ENCODE results near the gene C4orf51. TPM values are rescaled to one million over a fixed set of nuclear protein-coding genes. Genes with fewer than 3 reads are reported as not detected.

The C4orf51 gene
- total and polyA plus RNA-seq, 2 of the 4 experiments (the other 2 are of a cell fraction): not detected

DNA sequence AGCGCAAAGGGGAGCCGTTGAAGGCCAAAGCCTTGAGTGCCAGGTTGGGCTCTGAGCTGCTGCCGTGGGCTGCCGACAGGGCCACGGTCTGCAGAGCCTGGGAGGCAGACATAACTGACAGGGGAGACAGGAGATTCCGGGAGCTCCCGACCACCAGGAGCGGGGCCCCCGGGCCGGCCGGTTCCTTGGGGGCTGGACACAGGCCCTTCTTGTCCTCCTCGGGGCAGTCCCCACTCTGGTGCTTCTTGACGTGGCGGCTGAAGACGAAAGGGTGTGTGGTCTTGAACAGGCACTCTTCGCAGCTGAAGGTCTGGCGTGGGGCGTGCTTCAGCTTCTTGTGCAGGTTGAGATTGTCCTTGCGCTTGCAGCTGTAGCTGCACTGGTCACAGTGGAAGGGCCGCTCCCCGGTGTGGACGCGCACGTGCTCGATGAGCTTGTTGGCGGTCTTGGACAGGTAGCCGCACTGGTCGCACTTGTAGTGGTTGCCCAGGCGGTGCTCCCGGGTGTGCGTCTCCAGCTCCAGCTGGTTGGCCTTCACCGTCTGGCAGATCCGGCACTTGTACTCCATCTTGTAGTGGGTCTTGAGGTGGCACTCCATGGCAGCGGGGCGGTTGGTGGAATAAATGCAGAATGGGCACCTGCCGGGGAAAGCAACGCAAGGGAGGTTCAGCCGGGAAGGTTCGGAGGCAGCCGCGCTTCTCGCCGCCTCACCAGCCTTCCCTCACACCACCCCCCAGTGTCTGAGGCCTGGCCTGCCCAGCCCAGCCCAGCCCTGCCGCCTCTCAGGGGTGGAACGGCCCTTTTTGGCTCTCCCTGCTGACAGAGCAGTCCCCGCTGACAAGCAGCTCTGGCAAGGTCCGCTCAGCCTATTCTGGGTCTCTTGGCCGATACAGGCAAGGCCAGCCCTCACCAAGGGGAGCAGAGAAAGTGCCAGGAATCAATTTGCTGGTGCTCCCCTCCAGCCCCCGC lies 81.3 kb downstream of the C4orf51 start:
- Histone ChIP-seq H3K36me3 (ENCODE audit: control insufficient read depth, insufficient read depth, low read length) (peaks cover 39% of the 10 kb centered on the region), H2AK5ac (ENCODE audit: low read depth, low read length) (no peak overlapping the region), H3K9me3 (ENCODE audit: control insufficient read depth, insufficient read depth, low read length) (no peaks in the 10 kb centered on the region), H2AFZ (replicated peaks; ENCODE audit: low read length, poor library complexity) (no peak overlapping the region), H4K5ac (ENCODE audit: low read depth, low read length) (no peak overlapping the region), H4K20me1 (ENCODE audit: insufficient read depth, low read length) (no peaks in the 10 kb centered on the region), H3K4me3 (ENCODE audit: insufficient read depth, low read depth, low read length) (no peak overlapping the region), H3K4ac (ENCODE audit: low read depth, low read length) (no peak overlapping the region), H3K9me1 (ENCODE audit: insufficient read depth, low read length) (peaks cover 10% of the 10 kb centered on the region), H3K18ac (ENCODE audit: low read depth, low read length) (no peak overlapping the region), H4K91ac (ENCODE audit: insufficient read depth, low read depth, low read length) (no peak overlapping the region), H3K27ac (ENCODE audit: insufficient read depth, low read length) (no peak overlapping the region), H3K4me2 (ENCODE audit: low read depth, low read length) (no peak overlapping the region), H3K79me1 (ENCODE audit: low read depth in 1 of 2, low read length in 2 of 2) (peaks cover 0 to 4% of the 10 kb centered on the region in 2 experiments; a peak in 1 of 4 replicates), H2BK120ac (ENCODE audit: low read depth, low read length) (no peak overlapping the region), H2BK5ac (ENCODE audit: low read depth, low read length, poor library complexity, severe bottlenecking) (no peak overlapping the region), H3K23ac (ENCODE audit: low read depth, low read length) (no peak overlapping the region), H3K4me1 (ENCODE audit: control insufficient read depth, insufficient read depth, low read length) (no peaks in the 10 kb centered on the region), H2AK9ac (replicated peaks; ENCODE audit: low read depth, low read length, poor library complexity) (no peak overlapping the region), H3K56ac (ENCODE audit: extremely low read depth, insufficient read depth, low read length) (no peak overlapping the region), H3K27me3 (ENCODE audit: control insufficient read depth, insufficient read depth, low read length) (no peaks in the 10 kb centered on the region), H4K8ac (ENCODE audit: low read depth in 2 of 2, low read length in 2 of 2) (no peak overlapping the region), H3K14ac (replicated peaks; ENCODE audit: low read depth, low read length) (no peak overlapping the region), H2BK20ac (ENCODE audit: low read depth, low read length) (no peak overlapping the region), H2BK15ac (ENCODE audit: low read depth, low read length) (no peak overlapping the region), H3K9ac (ENCODE audit: low read depth, low read length) (no peak overlapping the region)
- intact Hi-C loops (cut with micrococcal nuclease): no loop called here
- ChIA-PET CTCF (no interaction called here), POLR2A (ENCODE audit: unreplicated experiment) (no interaction called here)
- 98% methylated on average over 31 of the region's 49 CpGs; no CpG with 5 or more reads in 1 of the 2 experiments for WGBS, 2 experiments (ENCODE audit: extremely low coverage in 2 of 2, insufficient read length in 1 of 2)
- DNase-seq (no peak), ATAC-seq (ENCODE audit: low read depth) (no peak)
- no TSS peak for BruUV-seq (replicated peaks)
- dilution Hi-C loops (cut with HindIII; ENCODE audit: low sequenced_read_pairs, unreplicated experiment): no loop called here
- in situ Hi-C loops (cut with MboI; ENCODE audit: low sequenced_read_pairs): no loop called here
- no peak for TF ChIP-seq FOS (IDR thresholded peaks at IDR 0.05; ENCODE audit: low read depth, low read length)
- TF ChIP-seq, protein P1, sequence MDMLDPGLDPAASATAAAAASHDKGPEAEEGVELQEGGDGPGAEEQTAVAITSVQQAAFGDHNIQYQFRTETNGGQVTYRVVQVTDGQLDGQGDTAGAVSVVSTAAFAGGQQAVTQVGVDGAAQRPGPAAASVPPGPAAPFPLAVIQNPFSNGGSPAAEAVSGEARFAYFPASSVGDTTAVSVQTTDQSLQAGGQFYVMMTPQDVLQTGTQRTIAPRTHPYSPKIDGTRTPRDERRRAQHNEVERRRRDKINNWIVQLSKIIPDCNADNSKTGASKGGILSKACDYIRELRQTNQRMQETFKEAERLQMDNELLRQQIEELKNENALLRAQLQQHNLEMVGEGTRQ (IDR thresholded peaks at IDR 0.05; ENCODE audit: low read depth, low read length): no peak
